Thyroid gland (tissue), 4 donors: ENCODE measurements around the gene SH3RF1.

Experiments used
- CTCF ChIP-seq, 6 experiments: fragments of 200-600 bp in 3 of 6; fragments of 450-650 bp in 3 of 6; sonication (generic) in 3 of 6; IDR thresholded peaks; one replicate each; pipeline ENCODE4 v1.5.1; 2016 to 2019; ENCODE audit warnings: antibody characterized with exemption in 6 of 6, mild to moderate bottlenecking in 2 of 6, inconsistent platforms in 1 of 6, moderate library complexity in 1 of 6
- POLR2A ChIP-seq, 2 donors: fragments of 450-650 bp; IDR thresholded peaks; one replicate each; pipeline ENCODE4 v1.6.1; 2017; ENCODE audit warnings: antibody characterized with exemption in 2 of 2, mild to moderate bottlenecking in 2 of 2, moderate library complexity in 1 of 2

GRCh38 chr4:169143335-169143734 lies 127.4 kb downstream of the SH3RF1 start:
- TF ChIP-seq POLR2A (IDR thresholded peaks at IDR 0.05): peak in 1 of 2 donors; percentile 42
- no peak for TF ChIP-seq CTCF (IDR thresholded peaks at IDR 0.05)
